Esophagus (tissue), 2 donors: ENCODE results near the gene PANX2. TPM values are rescaled to one million over a fixed set of nuclear protein-coding genes. Genes with fewer than 3 reads are reported as not detected.

Source experiments
- H3K27ac ChIP-seq, 2 donors: one replicate each; pipeline ENCODE4 v1.5.1; 2013; ENCODE audit warnings: low read depth in 2 of 2, mild to moderate bottlenecking in 2 of 2, inconsistent platforms in 1 of 2, low read length in 1 of 2, moderate library complexity in 1 of 2
- H3K27me3 ChIP-seq, 2 donors: one replicate each; pipeline ENCODE4 v1.6.1; 2013; ENCODE audit warnings: low read length in 2 of 2, control low read depth in 1 of 2, mild to moderate bottlenecking in 1 of 2; ENCODE audit not compliant: insufficient read depth in 2 of 2, control insufficient read depth in 1 of 2
- H3K36me3 ChIP-seq, 2 donors: one replicate each; pipeline ENCODE4 v1.6.1; 2013; ENCODE audit warnings: low read length in 1 of 2; ENCODE audit not compliant: control insufficient read depth in 2 of 2, insufficient read depth in 2 of 2
- H3K4me1 ChIP-seq, 2 donors: one replicate each; pipeline ENCODE4 v1.6.1; 2013; ENCODE audit warnings: low read length in 1 of 2; ENCODE audit not compliant: control insufficient read depth in 2 of 2, insufficient read depth in 2 of 2
- H3K4me3 ChIP-seq, 2 donors: one replicate each; pipeline ENCODE4 v1.5.1; 2013; ENCODE audit warnings: low read length in 2 of 2, mild to moderate bottlenecking in 2 of 2, low read depth in 1 of 2, moderate library complexity in 1 of 2
- H3K9me3 ChIP-seq, 2 donors: one replicate each; pipeline ENCODE4 v1.6.1; 2013; ENCODE audit warnings: mild to moderate bottlenecking in 2 of 2, low read depth in 1 of 2, low read length in 1 of 2, moderate library complexity in 1 of 2; ENCODE audit not compliant: control insufficient read depth in 2 of 2, insufficient read depth in 1 of 2
- whole genome bisulfite sequencing, 2 donors: extraction: QIAGEN DNeasy Blood & Tissue Kit; methylation state at CpG; one replicate each; pipeline ENCODE4 v1.1.7; 2013; 5-methylcytosine and 5-hydroxymethylcytosine counted together
- polyA plus RNA-seq, 2 donors: library from polyadenylated mRNA; stranded (reverse); fragments of 200-250 nt; gene quantifications; one replicate each; pipeline ENCODE4 v1.2.3, GENCODE V29; 2013
- donor health status: healthy with polysubstance abuse.
- donor health status: Bipolar disorder and iron deficiency.

PANX2 gene
- polyA plus RNA-seq, 2 donors: 2.1 to 2.6 TPM

DNA sequence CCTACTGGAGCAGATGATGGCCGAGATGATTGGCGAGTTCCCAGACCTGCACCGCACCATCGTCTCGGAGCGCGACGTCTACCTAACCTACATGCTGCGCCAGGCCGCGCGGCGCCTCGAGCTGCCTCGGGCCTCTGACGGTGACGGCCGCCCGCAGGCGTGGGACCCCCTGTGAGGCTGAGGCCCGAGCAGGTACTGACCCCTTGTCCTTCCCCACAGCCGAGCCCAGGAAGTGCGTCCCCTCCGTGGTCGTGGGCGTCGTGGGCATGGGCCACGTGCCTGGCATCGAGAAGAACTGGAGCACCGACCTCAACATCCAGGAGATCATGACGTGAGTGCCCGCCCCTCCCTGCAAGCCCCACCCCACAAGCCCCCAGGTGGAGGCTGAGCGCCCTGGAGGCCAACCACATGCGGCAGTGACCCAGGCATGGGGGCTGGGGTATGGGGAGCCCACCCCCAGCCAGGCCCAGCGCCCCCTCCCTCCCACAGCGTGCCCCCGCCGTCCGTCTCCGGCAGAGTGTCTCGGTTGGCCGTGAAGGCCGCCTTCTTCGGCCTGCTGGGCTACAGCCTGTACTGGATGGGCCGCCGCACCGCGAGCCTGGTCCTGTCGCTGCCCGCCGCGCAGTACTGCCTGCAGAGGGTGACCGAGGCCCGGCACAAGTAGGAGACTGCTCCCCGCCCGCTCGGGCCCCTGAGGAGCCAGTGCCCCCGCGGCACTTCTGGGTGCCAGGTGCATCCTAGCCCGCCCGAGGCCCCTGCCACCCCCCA, 27.5 kb downstream of the PANX2 start:
- Histone ChIP-seq H3K27me3 (no peaks in the 10 kb centered on the region), H3K4me1 (peaks cover 7 to 17% of the 10 kb centered on the region in 2 donors), H3K9me3 (peaks cover 0 to 2% of the 10 kb centered on the region in 2 donors), H3K36me3 (peaks cover 0 to 48% of the 10 kb centered on the region in 2 donors), H3K4me3 (no peak overlapping the region), H3K27ac (no peak overlapping the region)
- WGBS, 2 donors: 92% methylated on average over 54 to 61 of the region's 61 CpGs

DNA sequence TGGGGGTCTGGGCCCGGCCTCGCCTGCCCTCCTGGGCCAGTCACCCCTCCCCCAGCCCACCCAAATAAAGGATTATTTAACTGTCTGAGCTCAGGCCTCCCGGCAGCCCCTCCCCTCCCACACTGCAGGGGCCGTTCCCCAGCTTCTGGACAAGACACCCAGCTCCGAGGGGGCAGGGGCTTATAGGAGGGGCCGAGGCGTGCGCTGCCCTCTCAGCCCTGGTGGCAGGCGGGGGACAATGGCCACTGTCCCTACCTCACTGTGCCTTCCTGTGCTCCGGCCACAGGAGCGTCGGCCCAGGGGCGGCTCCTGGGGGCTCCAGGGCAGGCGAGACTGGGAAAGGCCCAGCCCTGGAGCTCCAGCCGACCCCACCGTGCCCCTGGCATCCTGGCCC, 28.1 kb downstream of the PANX2 start:
- H3K27me3 ChIP-seq: no peaks in the 10 kb centered on the region
- H3K4me1 ChIP-seq: peaks cover 7 to 14% of the 10 kb centered on the region in 2 donors
- 85 to 86% methylated on average over 13 to 16 of the region's 16 CpGs for WGBS, 2 donors
- peaks cover 0 to 43% of the 10 kb centered on the region in 2 donors for H3K36me3 ChIP-seq
- H3K9me3 ChIP-seq: peaks cover 0 to 2% of the 10 kb centered on the region in 2 donors
- no peak overlapping the region for H3K27ac ChIP-seq
- no peak overlapping the region for H3K4me3 ChIP-seq

DNA sequence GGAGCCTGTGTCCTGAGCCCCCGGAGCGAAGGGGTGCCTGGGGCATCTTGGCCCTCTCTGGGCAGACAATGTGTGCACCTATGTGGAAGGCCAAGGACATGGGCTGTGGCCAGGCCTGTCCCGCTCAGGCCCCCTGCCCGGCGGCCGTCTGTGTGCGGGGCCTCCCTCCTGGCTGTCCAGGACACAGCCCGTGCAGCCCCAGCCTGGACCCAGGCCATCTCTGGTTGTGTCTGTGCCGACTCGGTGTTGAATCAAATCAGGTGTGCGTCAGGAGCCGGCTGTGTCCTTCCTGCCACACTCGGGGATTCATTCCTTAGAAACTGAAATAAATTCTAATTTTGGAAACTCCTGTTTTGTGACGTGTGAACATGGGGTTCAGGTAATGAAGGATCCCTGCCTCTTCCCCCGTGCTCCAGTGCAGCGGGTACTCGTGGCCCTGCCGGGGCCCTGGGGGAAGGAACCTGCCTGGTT, 28.8 kb downstream of the PANX2 start:
- Histone ChIP-seq H3K36me3 (peaks cover 0 to 37% of the 10 kb centered on the region in 2 donors), H3K9me3 (peaks cover 0 to 2% of the 10 kb centered on the region in 2 donors), H3K4me1 (peaks cover 7 to 14% of the 10 kb centered on the region in 2 donors), H3K27me3 (no peaks in the 10 kb centered on the region), H3K27ac (no peak overlapping the region), H3K4me3 (no peak overlapping the region)
- WGBS, 2 donors: 70 to 75% methylated on average over 18 of the region's 18 CpGs

DNA sequence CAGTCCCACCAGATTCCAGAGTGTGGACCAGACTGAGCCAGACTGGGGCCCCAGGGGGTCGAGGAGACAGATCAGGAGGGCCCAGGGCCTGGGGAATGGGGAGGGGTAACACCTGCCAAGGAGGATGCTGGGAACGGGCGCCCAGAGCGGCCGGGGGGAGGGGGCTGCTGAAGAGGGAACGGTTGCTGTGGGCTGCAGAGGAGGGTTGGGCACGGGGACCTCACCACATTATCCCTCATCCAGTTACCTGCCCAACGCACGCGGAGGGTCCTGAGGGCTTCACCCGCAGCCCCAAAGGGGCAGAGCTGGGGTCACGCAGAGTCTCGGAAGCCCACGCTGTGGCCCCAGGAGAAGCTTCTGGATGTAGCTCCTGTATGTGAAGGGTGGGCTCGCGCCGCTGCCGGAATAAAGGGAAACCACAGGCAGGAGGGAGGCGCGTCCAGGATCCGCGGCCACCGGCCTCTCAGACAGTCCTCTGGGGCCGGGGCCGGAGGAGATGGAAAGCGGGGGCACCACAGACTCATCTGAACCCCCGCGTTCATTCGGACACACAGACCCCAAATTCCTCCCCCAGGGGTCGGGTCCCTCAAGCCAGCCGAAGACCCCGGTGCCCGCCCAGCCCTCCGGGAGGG, 29.4 kb downstream of the PANX2 start:
- peaks cover 6 to 14% of the 10 kb centered on the region in 2 donors for H3K4me1 ChIP-seq
- WGBS, 2 donors: 12 to 13% methylated on average over 31 to 34 of the region's 34 CpGs
- peaks cover 0 to 2% of the 10 kb centered on the region in 2 donors for H3K9me3 ChIP-seq
- peaks cover 0 to 30% of the 10 kb centered on the region in 2 donors for H3K36me3 ChIP-seq
- peak overlapping the region; percentile 66 to 72 for H3K4me3 ChIP-seq
- H3K27ac ChIP-seq: peak overlapping the region in 1 of 2 donors; percentile 8
- H3K27me3 ChIP-seq: no peaks in the 10 kb centered on the region

DNA sequence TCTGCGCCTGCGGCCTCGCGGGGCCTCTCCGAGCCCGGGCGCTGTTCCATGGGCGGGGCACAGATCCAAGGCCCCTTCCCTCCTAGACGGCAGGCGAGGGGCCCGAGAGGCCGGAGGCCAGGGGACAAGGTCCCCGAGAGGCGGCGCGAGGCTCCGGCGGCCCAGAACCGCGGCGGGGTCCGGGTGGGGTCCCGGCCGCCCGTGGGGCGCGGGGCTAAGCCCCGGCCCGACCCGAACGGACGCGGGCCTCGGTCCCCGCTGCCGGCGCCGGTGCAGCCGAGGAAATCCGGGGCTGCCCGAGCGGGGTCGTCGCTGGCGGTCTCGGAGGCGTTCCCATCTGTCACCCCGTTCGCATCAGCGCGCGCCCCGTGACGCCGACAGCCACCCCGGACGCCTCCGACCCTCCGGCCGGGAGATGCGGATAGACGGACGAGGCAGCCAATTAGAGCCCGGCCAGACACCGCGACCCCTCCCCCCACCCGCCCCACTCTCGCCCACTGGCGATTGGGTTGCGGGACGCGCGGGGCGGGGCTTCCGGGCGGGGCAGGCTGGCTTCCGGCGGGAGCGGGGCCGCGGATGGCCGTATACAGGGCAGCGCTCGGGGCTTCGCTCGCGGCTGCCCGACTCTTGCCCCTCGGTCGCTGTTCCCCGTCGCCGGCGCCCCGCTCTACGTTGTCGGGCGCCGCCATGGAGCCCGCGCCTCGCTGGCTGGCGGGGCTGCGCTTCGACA, 30.1 kb downstream of the PANX2 start, which contains the start of gene SELENOO:
Gene SELENOO (plus strand): TSS at position 551 of the 730 bp plus-strand sequence. CDS start 26 bp downstream, at position 577.
- H3K9me3 ChIP-seq: peaks cover 0 to 2% of the 10 kb centered on the region in 2 donors
- peak within 1 kb of the TSS; percentile 81 to 89 for H3K27ac ChIP-seq
- peak within 1 kb of the TSS; percentile 66 to 72 for H3K4me3 ChIP-seq
- 0 to 1% methylated on average over 56 to 105 of the region's 105 CpGs for WGBS, 2 donors
- no peaks in the 10 kb centered on the region for H3K27me3 ChIP-seq
- H3K36me3 ChIP-seq: peaks cover 0 to 28% of the 10 kb centered on the region in 2 donors
- peaks cover 5 to 14% of the 10 kb centered on the region in 2 donors for H3K4me1 ChIP-seq

DNA sequence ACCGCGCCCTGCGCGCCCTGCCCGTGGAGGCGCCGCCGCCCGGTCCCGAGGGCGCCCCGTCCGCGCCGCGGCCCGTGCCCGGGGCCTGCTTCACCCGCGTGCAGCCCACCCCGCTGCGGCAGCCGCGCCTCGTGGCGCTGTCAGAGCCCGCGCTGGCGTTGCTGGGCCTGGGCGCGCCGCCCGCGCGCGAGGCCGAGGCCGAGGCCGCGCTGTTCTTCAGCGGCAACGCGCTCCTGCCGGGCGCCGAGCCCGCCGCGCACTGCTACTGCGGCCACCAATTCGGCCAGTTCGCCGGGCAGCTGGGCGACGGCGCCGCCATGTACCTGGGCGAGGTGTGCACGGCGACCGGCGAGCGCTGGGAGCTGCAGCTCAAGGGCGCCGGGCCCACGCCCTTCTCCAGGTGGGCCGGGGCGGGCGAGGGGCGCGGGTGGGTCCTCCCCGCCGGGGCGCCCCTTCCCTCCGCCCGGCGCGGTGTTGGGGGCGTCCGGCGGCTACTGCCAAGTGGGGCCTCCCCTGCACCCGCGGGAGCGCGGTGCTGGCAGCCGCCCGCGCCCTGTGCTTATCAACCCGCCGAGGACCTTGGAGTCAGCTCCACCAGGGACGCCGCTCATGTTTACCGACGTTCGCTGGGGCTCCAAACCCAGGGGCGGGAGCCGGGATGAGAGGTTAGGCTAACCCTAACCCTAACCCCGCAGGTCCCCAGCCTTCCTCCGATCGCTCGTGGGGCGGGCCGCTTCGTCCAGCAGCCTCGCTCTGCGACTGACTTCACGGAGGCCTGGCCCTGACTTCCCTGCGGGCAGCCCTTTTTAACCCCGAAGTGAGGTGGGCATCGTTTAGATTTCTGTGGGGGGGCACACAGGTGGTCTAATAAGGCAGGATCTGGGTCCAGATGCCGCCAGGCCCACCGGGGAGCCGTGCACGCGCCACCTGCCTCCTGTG, 30.9 kb downstream of the PANX2 start:
- peak overlapping the region; percentile 81 to 89 for H3K27ac ChIP-seq
- H3K36me3 ChIP-seq: peaks cover 0 to 25% of the 10 kb centered on the region in 2 donors
- H3K4me1 ChIP-seq: peaks cover 5 to 16% of the 10 kb centered on the region in 2 donors
- H3K4me3 ChIP-seq: peak overlapping the region; percentile 66 to 72
- H3K9me3 ChIP-seq: peaks cover 0 to 2% of the 10 kb centered on the region in 2 donors
- 2 to 3% methylated on average over 80 to 115 of the region's 115 CpGs for WGBS, 2 donors
- no peaks in the 10 kb centered on the region for H3K27me3 ChIP-seq

DNA sequence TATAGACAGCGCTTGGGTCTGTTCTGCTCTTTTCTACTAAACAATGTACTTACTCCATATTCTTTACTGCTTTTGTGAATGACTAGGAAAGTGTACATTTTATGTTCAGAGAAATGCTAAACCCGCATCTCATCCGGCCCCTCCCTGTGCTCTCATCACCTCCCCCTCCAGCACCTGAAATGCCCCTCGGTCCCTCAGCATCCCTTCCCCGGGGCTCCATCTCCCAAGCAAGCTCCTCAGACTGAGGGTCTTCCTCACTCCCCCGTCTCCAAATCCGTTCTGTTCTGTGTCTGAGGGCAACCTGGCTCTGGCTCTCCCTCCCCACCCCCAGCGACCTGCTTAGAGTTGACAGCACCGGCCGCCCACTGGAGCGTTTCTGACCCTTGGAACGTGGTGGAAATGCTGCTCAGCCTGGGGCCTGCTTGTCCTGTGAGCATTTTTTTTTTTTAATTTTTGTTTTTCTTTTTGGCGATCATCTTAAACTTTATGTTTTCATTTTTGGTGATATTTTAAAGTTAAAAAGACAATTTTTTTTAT, 31.7 kb downstream of the PANX2 start:
- Histone ChIP-seq H3K27me3 (no peaks in the 10 kb centered on the region), H3K36me3 (peaks cover 0 to 24% of the 10 kb centered on the region in 2 donors), H3K27ac (no peak overlapping the region), H3K9me3 (peaks cover 0 to 2% of the 10 kb centered on the region in 2 donors), H3K4me1 (peaks cover 5 to 16% of the 10 kb centered on the region in 2 donors), H3K4me3 (peak overlapping the region; percentile 66 to 72)
- WGBS, 2 donors: 57 to 65% methylated on average over 13 of the region's 13 CpGs

DNA sequence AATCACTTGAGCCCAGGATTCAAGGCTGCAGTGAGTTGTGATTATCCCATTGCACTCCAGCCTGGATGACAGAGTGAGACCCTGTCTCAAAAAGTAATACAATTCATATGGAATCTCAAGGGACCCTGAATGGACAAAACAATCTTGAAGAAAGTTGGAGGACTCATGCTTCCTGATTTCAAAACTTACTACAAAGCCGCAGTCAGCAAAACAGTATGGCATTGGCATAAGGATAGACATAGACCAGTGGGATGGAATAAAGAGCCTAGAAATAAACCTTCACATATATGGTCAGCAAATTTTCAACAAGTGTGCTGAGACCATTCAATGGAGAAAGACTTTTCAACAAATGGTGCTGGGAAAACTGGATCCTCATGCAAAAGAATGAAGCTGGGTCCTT, 32.8 kb downstream of the PANX2 start:
- Histone ChIP-seq H3K36me3 (peaks cover 0 to 21% of the 10 kb centered on the region in 2 donors), H3K9me3 (no peaks in the 10 kb centered on the region), H3K4me1 (peaks cover 5 to 16% of the 10 kb centered on the region in 2 donors), H3K27ac (no peak overlapping the region), H3K4me3 (no peak overlapping the region), H3K27me3 (no peaks in the 10 kb centered on the region)
- 99 to 100% methylated on average over 1 of the region's 1 CpG for WGBS, 2 donors
